Skeletal muscle satellite cell (primary cell): ENCODE measurements around the gene IFIT5.

Experiments used
- H3K27me3 ChIP-seq: 2 replicates; pipeline ENCODE4 v1.7.0; 2013; ENCODE audit warnings: low read length; ENCODE audit not compliant: control insufficient read depth, insufficient read depth
- H3K36me3 ChIP-seq: 2 replicates; pipeline ENCODE4 v1.7.0; 2013; ENCODE audit warnings: mild to moderate bottlenecking, control low read depth, low read length; ENCODE audit not compliant: insufficient read depth
- H3K4me1 ChIP-seq: 2 replicates; pipeline ENCODE4 v1.7.0; 2013; ENCODE audit warnings: low read length; ENCODE audit not compliant: control insufficient read depth, insufficient read depth
- H3K4me2 ChIP-seq: 2 replicates; pipeline ENCODE4 v1.7.0; 2013; ENCODE audit warnings: mild to moderate bottlenecking, low read length
- H3K4me3 ChIP-seq: 2 replicates; pipeline ENCODE4 v1.7.0; 2013; ENCODE audit warnings: low read length
- H3K9ac ChIP-seq: 2 replicates; pipeline ENCODE4 v1.7.0; 2013; ENCODE audit warnings: mild to moderate bottlenecking, low read depth, low read length, moderate library complexity
- H3K9me3 ChIP-seq: replicated peaks from 2 replicates; pipeline ENCODE4 v1.7.0; 2013; ENCODE audit warnings: mild to moderate bottlenecking, control low read depth, low read length

The IFIT5 gene

GRCh38 chr10:89469517-89469916 lies 55.1 kb downstream of the IFIT5 start:
- Histone ChIP-seq H3K4me1 (peaks cover 48% of the 10 kb centered on the region), H3K9me3 (no peaks in the 10 kb centered on the region), H3K4me3 (no peak overlapping the region), H3K9ac (no peak overlapping the region), H3K36me3 (no peaks in the 10 kb centered on the region), H3K27me3 (no peaks in the 10 kb centered on the region), H3K4me2 (no peak overlapping the region)
